NCI-H2029 (cell line): ENCODE measurements around the gene CDK17.

ENCODE experiments used
- DNase-seq: peaks from one replicate; lab custom pipeline; 2025; lab: John Stamatoyannopoulos, UW

Gene CDK17

DNA sequence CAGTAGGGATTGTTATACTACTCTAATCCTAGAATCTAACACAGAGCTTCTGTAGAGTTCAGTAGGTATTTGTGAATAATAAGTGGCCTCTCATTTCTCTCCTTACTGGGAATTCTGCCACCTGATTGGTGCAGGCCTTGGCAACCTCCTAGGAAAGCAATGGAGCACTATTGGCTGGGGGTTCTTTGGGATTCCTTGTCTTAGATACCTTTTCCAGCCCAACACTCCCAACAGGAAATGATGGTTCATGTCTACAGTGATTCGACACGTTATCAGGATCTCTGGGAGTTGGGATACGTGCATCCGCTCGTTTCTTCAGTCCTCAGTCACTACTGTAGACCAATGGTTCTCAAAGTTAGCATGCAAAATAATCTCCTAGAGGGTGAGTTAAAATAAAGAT, 138.7 kb downstream of the CDK17 start:
- DNase-seq, result no peak

DNA sequence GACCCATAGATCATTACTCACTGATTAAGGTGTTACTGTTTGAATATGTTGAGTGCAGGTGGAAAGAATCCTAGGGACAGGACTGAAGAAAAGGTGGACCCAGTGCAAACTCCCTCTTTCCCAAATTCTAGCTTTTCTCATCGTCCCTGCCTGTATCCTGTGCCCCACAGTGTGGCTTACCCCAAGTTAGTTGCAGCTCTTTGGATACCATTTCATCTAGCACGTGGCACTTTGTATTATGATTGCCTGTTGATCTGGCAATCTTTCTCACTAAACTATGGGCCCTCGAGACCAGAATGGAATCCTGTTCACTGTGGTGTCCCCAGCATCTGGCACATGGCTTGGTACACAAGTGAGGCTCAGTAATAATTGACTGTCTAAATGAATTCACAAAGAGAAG, 139.6 kb downstream of the CDK17 start:
- DNase-seq, result no peak

GRCh38 chr12:96260231-96260630, 140.0 kb downstream of the CDK17 start:
- DNase-seq, result no peak

DNA sequence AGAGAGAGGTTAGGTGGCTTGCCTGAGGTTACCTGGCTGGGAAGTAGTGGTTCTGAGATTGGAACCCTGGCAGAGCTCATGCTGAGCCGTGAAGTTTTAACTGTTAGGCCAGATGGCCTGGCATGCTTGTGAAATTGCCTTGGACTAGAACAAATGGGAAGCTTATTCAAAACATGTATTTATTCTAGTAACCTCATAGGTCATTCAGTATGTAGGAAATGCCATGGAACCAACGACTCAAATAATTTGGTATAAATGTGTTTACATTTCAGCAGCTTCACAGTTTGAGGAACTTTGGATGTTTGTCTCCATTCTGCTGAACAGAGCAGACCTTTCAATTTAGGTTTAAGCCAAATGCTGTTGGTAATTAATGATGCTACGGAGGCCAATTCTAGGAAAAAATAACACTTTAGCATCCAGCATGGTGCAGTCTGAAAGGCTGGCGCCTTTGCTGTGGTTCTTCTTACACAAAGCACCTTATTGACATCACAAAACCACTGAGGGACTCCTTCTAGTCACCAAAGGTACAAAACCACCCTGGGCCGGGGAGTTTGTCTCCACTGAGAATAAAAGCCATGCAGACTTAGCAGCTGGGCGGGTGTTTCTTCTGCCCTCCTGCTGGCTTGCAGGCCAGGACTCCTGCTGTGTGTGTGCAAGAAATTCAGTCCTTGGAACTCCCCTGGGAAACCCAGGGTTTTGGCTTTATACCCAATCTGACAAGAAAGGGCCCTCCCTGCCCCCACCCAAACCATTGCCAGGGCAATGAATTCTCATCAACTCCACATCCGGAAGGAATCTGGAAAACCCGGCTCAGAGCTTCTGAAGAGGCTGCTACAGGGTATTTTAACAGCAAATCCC, 141.9 kb downstream of the CDK17 start:
- DNase-seq, result no peak

DNA sequence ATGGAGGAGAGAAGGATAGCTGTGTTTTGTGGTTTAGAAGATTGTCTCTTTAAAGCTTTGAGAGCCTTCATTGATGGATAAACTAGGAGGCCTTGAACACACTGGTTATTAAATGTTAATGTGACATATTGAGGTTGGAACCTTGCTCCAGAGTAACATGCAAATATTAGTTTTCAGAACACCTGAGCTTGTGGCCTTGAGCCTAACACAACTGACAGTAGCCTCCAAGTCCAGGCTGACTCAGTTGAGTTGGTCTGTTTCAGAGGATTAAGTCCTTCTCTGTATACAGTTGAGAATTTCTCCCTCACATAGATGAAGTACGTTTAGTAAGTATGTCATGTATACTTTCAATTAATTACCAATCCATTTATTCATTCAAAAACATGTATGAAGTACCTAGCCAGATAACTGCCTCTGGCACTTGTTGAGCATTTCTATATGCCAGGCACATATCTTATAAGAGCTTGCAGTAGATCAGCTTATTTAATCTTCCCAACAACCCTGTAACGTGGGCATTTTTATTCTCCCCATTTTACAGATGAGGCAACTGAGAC, 142.6 kb downstream of the CDK17 start:
- DNase-seq, result no peak

GRCh38 chr12:96256672-96257361, 143.4 kb downstream of the CDK17 start:
- DNase-seq, result no peak

DNA sequence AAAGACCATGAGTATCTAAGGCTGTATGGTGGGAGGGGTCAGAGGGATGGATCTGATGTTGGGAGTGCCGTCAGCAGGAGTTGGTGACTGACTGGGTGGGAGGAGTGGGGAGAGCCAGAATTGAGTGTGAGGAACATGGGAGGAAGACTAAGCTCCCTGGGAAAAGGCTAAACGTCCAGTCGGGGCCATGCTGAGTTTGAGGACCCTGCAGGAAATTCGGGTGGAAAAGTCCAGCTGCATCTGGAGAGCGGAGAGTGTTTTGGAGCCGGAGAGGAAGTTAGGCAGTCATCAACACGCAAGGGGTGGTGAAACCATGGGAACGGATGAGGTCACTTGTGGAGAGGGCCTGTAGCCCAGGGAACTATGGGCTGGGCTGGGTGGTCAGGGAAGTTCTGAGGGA, 145.2 kb downstream of the CDK17 start:
- DNase-seq, result no peak

GRCh38 chr12:96250119-96250685, 150.0 kb downstream of the CDK17 start:
- no peak for DNase-seq

GRCh38 chr12:96249196-96250118, 150.8 kb downstream of the CDK17 start:
- no peak for DNase-seq

- DNase-seq, result no peak
These were observed 151.9 kb downstream of the CDK17 start for GRCh38 chr12:96248136-96248931.

DNA sequence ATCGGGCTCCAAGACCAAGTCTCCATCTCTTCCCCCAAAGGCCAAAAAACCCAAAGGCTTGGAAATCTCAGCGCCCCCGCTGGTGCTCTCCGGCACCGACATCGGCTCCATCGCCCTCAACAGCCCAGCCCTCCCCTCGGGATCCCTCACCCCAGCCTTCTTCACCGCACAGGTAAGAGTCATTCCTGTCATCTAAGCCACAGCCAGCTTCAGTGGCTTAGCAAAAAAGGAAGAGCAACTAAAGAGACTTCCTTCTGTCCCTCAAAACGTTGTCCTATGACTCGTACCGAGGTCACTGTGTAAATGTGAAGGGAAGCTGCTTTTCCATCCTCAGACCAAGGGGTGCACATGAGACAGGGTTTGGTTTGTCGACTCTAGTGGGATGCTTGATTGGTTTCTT, 152.7 kb downstream of the CDK17 start:
- no peak for DNase-seq

GRCh38 chr12:96246926-96247505, 153.2 kb downstream of the CDK17 start:
- DNase-seq, result no peak

DNA sequence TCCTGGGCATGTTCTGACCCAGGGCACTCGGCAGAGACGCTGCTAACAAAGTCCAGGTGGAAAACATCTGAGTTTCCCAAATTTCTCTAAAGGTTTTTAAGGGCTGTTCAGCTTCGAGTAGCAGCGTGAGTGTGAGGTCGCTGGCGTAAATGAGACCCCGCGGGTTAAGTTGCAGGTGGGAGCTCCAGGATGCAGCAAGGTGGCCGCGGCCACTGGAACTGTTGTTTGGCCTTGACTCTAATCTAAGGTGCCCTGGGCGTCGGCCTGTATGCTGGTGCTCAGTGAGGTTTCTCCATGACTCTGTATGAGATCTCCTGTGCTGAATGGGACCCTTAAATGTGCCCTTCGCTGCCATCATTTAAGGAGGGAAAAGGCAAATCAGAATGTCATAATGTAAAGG, 155.4 kb downstream of the CDK17 start:
- no peak for DNase-seq

- no peak for DNase-seq
These were observed 157.6 kb downstream of the CDK17 start for GRCh38 chr12:96242597-96242996.

GRCh38 chr12:96241846-96242256, 158.4 kb downstream of the CDK17 start:
- no peak for DNase-seq

DNA sequence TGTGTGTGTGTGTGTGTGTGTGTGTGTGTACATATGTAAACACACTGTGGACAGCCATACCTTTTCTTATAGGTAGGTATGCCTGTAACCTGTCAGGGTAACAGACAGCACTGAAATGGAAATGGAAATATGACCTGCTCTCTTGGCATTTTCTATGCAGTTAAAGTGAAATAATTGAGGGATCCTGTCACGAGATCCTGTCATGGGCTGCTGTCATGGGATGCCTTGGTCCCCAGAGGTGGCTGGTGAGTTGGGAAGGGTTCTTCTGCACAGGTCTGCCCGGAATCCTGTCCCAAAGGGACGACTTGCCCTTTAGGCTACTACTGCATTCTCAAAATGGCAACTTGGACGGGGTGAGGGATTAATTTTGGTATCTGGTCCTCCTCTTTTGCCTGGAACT, 158.8 kb downstream of the CDK17 start:
- DNase-seq, result no peak

GRCh38 chr12:96240656-96241055, 159.6 kb downstream of the CDK17 start:
- no peak for DNase-seq

- no peak for DNase-seq
These were observed 160.3 kb downstream of the CDK17 start for GRCh38 chr12:96239711-96240635.

DNA sequence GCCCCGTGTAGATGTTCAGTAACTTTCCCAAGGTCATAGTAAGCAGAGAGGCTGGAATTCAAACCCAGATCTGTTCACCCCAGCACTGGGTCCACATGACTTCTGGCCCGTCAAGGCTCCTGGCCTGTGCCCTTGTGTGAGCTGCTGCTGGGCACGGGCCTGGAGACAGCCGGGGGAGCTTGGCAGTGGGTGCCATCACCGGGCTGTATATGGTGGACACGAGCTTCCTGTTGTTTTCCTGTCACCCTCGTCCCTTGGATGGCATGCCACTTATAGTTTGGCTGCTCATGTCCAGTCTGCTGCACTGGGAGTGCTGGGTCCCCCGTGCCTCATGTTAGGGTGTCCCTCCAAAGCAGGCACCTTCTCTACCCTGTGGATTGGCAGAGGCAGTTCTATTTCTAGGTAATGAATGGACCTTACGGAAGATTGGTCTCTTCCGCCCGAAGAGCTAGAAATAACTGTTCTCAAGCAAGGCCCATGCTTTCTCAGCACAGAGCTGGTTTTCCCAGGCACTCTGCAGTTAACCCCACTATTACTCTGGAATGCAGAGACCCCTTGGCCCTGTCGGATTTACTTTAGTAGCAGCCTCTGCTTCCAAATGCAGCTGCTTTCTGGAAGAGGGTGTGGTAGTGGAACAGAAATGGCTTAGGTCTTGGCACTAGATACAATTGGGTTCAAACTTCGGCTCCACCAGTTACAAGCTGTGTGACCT, 161.7 kb downstream of the CDK17 start:
- no peak for DNase-seq
